Inferior parietal cortex (tissue), 1 donor: Measurements from ENCODE around the gene MRPS31.

ENCODE experiments used
- DNase-seq: peaks from one replicate; pipeline ENCODE4 v3.0.0-alpha.2; 2016; ENCODE audit errors: extremely low spot score

MRPS31 gene

DNA sequence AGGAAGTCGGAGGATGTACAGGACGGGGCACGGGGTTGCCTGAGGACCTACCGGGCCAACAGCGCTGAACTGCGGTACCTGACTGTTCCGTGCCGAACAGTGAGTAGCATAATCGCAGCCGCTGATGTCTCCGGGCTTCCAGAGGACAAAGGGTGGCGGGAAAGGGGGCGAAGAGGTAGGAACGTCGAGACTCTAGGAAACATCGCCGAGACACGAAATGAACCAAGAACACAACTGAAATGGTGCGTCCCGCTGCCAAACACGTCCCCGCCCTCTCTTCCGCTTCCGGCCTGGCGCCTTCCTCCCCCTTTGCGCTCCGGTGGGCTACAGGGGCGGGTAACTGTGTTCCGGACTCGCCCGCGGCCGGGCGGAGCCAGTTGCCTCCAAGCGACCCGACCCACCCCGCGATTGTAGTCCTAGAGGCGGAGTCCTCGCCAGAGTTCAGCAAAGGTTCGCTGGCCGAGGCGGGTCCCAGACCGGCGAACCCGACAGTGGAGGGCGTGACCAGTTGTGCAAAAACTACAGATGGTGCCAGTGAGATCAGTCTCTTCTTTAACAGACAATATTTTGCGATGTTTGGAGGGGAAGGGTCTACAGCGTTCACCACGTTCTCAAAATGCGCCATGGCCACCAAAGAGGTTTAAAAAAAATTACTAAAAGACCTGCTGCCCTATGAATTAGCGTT is at the start of gene MRPS31:
TSS of gene MRPS31 (minus strand) at position 257 of the 685 bp plus-strand sequence. CDS start at position 203, 54 bp downstream.
- DNase-seq = peak; percentile 94

- DNase-seq = no peak
These were observed 48.9 kb upstream of the MRPS31 start for GRCh38 chr13:40819797-40820315.

DNA sequence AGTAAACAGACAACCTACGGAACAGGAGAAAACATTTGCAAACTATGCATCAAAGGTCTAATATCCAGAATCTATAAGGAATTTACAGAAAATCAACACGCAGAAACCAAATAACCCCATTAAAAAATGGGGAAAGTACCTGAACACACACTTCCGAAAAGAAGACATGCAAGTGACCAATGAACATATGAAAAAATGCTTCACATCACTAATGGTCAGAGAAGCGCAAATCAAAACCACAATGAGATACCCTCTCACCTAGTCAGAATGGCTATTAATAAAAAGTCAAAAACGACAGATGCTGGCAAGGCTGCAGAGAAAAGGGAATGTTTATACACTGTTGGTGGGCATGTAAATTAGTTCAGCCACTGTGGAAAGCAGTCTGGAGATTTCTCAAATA is 47.9 kb upstream of the MRPS31 start:
- DNase-seq = no peak

- DNase-seq = no peak
These were observed 43.8 kb upstream of the MRPS31 start for GRCh38 chr13:40814803-40815202.

DNA sequence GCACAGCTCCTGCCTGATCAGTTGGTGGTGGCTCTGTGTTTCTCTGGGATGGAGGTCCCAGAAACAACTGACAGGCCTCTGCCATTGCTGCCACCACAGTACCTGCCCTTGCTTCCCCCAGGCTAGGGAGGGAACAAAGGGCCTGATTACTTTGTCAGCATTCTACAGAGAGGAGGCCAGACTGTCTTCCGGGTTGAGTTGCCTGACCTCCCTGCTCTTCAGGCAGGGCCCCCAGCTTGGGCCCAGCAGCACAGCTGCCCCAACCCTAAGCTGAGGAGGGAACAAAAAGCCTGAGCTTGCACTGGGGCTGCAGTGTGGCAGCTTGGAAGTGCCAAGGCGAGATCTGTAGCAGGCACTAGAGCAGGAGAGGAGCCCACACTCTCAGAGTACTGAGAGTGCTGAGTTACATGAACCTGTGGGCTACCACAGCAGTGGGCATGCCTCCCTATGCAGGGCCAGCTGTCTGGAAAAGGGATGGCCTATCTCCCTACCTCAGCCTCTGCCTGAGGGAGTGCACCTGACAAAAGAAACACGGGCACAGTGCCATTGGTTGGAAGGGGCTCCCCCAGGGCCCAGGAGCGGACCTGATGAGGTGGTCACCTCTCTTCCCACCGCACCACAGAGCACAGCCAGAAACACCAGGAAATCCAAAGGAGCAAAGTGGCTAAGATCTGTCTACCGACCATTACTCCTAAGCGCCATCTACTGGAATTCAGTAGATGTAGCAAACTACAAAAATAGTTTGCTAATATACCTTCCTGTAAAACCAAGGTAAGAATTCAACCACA is 42.9 kb upstream of the MRPS31 start:
- no peak for DNase-seq

GRCh38 chr13:40812724-40813445 is 41.9 kb upstream of the MRPS31 start:
- no peak for DNase-seq

DNA sequence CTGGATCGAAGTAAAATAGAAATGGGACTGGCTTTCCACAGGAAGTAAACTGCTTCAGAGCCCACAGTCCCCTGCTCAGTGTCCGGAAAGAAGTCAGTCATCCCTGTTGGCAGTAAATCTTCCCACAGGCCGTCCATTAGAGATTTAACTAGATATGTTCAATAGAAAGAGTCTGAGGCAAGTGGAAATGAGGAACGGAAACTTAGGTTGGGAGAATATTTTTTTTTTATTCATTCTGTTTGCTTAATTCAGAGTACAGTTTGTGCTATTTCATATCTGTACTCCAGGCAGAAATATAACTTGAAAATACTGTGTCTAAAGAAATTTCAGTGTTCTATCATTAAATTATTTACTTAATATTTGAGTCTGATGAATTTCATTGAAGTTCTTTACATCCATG is 41.1 kb upstream of the MRPS31 start:
- no peak for DNase-seq

- DNase-seq = no peak
These were observed 38.5 kb upstream of the MRPS31 start for GRCh38 chr13:40809471-40809870.

- DNase-seq = no peak
These were observed 35.3 kb upstream of the MRPS31 start for GRCh38 chr13:40806241-40806640.

DNA sequence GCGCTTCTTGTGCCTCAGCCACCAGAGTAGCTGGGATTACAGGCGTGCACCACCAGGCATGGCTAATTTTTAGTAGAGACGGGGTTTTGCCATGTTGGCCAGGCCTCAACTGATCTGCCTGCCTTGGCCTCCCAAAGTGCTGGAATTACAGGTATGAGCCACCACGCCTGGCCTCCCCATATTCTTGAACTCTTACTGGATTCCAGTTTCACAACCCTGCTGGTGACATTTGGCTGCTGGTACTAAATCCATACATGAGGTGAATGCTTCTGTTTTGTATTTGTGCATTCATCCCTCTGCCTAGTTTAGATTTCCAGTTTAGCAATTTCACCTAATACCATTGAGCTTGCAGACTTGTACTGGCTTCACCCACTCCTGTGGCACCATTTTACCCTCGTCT is 32.3 kb upstream of the MRPS31 start:
- DNase-seq = no peak

DNA sequence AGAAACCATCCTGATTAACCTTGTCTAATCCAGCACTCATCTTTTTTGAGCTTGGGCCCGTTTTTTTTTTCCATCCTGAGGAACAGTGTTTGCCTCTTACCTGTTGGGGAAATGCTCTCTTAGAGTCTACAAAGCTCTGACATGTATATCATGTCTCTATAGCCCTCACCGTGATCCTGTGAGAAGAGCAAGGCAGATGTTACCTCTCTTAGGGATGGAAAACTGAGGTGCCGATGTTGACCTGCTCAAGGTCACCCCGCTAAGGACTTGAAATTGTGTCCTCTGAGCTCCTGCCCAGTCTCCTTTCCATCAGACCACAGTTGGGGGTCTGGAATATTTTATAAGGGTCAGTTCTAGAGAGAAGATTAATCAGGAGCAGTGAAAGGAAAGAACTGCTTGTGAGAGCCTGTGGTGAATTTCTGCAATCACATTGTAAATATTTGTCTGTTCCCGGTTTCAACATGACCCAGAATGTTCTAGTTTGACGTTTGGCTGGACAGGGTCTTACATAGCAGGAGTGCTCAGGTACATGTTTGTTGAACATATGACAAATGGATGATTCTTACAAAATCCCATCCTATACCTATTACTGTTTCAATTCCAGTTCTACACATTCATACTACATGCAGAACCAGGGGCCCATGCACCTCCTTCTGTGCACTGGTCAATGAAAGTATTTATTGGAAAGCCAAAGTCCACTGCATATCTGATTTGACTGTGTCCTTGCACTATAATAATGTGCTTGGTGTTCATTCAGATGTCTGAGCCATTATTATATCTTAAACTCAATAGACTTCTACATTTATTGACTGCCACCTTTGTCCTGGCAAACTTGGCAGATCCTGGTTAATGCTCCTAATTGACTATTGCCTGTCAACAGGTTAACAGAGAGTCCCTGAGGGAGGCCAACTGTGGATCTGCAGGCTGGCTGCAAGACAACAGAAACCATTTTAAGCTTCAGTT is 30.5 kb upstream of the MRPS31 start:
- no peak for DNase-seq

DNA sequence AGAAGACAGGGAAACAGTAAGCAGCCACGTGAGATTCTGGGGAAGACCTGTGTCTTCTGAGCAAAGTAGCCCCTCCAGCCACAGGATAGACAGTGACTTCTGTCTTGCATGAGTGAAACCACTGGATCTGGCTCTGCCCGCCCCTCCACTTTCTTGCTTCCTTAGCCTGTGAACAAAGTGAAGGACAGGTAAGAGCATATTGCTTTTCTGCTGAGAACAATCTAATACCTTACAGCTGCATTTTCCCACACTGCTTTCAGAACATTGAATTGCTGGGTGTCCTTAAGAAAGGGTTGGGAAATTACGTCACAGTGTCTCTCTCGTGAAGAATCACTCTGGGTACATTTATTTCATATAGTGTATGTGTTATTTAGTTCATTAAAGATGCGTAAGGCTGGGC is 29.6 kb upstream of the MRPS31 start:
- DNase-seq = no peak

GRCh38 chr13:40799508-40799907 is 28.5 kb upstream of the MRPS31 start:
- DNase-seq = no peak

DNA sequence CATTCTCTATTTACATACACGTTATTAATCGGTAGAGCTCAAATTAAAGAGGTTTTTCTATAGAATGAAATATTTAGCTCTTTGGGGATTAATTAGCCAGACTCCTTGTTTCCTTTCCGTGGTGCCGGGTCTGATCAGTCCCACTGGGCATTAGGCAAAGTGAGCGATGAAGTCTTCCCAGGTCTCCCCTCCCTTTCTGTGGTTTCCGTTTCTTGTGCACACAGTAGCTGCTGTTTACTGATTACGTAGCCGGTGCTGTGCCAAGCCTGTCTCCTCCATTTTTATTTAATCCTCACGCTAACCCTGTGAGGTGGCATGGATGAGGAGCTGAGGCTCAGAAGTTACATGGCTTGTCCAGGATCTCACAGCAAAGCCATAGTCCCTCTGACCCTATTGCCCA is 27.4 kb upstream of the MRPS31 start:
- DNase-seq = no peak

DNA sequence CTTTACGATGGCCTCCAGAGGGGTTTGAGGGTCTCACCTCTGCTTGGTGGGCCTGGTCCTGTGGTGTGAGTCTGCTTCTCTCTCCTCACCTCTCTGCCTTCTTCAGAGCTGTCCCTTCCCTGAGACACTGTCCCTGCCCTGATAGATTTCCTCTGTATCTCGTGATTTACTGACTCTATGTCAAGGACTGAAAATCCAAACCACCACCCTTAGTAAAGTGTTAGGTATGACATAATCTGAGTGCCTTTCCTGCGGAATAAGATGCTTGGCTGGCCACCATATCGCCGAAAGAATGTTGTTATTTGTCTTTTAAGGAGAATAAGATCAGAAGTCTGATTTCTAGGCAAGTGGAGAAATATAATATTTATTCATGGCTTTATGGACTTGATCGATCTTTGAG is 25.7 kb upstream of the MRPS31 start:
- DNase-seq = no peak

GRCh38 chr13:40794414-40795368 is 23.7 kb upstream of the MRPS31 start:
- DNase-seq = no peak

- no peak for DNase-seq
These were observed 22.3 kb upstream of the MRPS31 start for GRCh38 chr13:40793339-40793738.

DNA sequence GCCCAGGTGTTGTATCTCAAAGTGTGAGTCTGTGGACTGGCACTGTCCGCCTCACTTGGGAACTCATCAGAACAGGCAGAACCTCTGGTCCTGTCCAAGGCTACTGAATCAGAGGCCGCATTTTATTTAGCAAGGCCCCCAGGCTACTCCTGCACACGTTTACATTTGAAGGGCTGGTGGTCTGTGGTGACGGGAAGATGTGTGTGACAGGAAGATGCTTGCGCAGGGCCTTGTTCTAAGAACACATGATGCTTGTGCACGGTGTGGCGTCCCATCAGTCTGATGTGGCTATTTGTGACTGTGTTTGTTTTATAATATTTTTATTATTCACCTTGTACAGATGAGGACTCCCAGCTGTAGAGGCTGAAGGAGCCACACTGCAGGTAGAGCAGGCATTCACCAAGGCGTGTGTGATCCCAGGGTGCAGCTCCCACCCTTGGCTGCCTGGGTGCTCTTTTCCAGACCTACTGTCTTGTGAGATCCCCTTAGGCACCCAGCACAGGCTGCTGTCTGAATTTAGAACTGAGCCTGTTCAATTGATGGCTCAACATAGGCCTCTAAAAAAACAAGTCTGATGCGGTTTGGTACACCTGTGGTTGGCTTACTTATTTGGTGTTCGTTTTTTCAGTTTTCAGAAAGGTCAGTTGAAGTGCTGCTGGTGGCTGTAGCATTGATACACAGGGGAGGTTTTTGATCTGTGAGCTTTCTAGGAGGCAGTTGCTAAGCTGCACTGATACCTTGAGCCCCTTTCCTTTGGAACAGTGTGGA is 21.5 kb upstream of the MRPS31 start:
- no peak for DNase-seq

GRCh38 chr13:40790154-40790616 is 19.2 kb upstream of the MRPS31 start:
- no peak for DNase-seq
